D721Med (cell line): Measurements from ENCODE around the gene A1BG.

Experiments
- DNase-seq: peaks from one replicate; pipeline ENCODE4 v3.0.0; 2011; ENCODE audit warnings: low spot score; ENCODE audit not compliant: insufficient read length
- FAIRE-seq: peaks from 2 replicates; lab custom pipeline; 2011; peaks lifted over from hg19 to GRCh38; lab: Jason Lieb, UNC
- TF ChIP-seq, protein P1 (sequence below): IDR thresholded peaks from 2 replicates; pipeline ENCODE4 v1.5.1; 2012; ENCODE audit warnings: mild to moderate bottlenecking, control low read depth; ENCODE audit not compliant: insufficient read depth; ENCODE audit errors: missing control alignments

Gene A1BG

DNA sequence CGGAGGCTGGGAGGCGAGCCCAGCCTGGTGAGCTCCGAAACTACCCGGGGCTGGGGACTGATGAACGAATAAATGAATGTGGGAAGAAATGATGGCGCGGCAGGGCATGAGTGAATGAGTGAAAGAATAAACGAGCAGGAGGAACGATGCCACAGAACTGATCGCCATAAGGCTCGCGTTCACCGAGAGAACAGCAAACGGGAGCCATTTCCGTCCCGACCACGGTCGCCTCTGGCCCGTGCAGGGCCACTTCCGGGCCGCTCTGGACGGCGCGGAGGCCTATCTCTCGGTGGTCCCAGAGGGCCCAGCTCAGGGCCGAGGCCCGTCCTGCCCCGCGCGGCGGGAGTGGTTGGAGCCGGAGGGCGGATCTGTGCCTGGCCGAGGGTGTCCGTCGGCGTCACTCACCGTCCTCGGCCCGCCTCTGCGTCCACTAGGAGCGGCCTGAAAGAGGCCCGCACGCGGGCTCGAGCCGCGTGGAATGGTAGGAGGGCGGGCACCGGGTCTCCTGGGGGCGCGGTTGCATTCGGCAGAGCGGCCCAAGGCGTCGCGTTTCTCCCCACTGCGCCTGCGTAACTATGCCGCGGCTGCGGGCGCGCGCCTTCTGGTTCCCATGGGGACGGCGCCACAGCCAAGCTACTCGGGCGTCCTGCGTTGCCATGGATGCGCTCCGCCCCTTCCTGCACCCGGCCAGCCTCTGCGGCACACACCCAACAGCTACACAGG is 9.1 kb upstream of the A1BG start, which contains the start of gene ZNF497:
ZNF497 (minus strand) TSS at position 480 of the 723 bp plus-strand sequence. CDS start 5,116 bp downstream, outside the sequence.
- FAIRE-seq (no peak), DNase-seq (peak; percentile 81)
- TF ChIP-seq, protein P1, sequence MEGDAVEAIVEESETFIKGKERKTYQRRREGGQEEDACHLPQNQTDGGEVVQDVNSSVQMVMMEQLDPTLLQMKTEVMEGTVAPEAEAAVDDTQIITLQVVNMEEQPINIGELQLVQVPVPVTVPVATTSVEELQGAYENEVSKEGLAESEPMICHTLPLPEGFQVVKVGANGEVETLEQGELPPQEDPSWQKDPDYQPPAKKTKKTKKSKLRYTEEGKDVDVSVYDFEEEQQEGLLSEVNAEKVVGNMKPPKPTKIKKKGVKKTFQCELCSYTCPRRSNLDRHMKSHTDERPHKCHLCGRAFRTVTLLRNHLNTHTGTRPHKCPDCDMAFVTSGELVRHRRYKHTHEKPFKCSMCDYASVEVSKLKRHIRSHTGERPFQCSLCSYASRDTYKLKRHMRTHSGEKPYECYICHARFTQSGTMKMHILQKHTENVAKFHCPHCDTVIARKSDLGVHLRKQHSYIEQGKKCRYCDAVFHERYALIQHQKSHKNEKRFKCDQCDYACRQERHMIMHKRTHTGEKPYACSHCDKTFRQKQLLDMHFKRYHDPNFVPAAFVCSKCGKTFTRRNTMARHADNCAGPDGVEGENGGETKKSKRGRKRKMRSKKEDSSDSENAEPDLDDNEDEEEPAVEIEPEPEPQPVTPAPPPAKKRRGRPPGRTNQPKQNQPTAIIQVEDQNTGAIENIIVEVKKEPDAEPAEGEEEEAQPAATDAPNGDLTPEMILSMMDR = no peak

DNA sequence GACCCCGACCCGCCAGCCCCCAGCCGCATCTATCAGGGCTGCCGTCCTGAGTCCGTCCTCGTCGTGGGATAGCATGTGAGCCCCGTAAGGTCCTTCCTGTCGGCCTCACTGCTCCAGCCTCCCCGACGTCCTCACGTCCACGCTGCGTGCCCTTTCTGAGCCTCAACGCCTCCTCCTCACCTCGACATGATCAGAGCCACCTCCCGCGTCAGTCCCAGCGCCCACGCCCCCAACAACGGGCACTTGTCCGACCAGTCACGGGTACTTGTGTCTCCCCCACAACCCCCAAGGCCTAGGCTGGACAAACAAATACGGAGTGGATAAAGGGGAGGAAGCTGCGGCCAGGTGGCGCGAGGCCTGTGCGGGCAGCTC is 8.6 kb upstream of the A1BG start:
- TF ChIP-seq, protein P1 = no peak
- FAIRE-seq = no peak
- peak; percentile 50 for DNase-seq

DNA sequence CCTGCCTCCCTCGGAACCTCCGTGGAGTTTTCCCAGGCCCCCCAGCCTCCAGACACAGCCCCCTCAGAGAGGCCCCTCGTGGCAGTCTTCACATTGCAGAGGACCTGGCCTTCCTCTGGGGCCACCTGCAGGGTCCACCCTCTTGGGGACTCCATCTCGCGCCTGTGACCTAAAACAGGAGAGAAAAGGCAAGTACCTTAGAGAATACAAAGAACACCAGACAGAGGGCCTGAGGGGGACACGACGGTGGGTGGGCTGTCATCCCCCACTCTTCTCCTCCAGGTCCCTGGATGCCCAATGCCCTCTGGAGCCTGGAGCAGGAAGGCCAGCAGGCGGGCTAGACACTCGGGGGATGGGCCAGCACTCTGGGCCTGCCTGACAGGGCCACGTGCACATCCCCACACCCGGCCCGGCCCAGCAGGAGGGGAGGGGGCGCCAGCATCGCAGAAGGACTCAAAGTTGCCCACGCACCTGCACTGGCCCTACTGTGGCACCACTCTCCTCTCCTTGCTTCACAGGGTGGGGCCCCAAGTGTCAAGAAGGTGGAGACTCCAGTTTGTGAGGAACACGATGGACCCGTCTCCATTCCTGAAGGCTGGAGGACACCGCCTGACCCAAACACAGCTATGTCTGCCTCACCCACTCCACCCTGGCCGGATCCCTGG is 4.3 kb upstream of the A1BG start:
- no peak for DNase-seq

DNA sequence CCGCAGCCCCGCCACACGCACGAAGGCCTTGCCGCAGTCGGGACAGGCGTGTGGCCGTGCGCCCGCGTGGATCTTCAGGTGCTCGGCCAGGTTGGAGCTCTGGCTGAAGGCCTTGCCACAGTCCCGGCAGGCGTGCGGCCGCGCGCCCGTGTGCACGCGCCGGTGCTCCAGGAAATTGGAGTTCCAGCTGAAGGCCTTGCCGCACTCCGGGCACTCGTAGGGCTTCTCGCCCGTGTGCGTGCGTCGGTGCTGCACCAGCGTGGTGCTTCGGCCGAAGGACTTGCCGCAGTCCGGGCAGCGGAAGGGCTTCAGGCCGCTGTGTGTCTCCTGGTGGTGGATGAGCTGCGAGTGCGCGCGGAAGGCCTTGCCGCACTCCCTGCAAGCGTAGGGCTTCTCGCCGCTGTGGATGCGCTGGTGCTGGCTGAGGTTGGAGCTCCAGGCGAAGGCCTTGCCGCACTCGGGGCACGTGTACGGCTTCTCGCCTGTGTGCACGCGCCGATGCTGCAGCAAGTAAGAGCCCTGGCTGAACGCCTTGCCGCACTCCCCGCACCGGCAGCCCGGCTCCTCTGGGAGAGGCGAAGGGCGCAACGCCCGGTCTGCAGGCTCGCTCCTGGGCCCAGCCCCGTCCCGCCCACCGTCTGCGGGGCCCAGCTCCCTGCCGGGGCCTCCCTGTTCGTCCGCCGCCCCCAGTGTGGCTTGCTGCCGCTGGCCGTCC is 3.6 kb upstream of the A1BG start:
- FAIRE-seq = no peak
- DNase-seq = no peak
- TF ChIP-seq, protein P1 = no peak

More for the DNA sequence above, 4.3 kb upstream of the A1BG start:
- FAIRE-seq = no peak
- TF ChIP-seq, protein P1 = no peak

DNA sequence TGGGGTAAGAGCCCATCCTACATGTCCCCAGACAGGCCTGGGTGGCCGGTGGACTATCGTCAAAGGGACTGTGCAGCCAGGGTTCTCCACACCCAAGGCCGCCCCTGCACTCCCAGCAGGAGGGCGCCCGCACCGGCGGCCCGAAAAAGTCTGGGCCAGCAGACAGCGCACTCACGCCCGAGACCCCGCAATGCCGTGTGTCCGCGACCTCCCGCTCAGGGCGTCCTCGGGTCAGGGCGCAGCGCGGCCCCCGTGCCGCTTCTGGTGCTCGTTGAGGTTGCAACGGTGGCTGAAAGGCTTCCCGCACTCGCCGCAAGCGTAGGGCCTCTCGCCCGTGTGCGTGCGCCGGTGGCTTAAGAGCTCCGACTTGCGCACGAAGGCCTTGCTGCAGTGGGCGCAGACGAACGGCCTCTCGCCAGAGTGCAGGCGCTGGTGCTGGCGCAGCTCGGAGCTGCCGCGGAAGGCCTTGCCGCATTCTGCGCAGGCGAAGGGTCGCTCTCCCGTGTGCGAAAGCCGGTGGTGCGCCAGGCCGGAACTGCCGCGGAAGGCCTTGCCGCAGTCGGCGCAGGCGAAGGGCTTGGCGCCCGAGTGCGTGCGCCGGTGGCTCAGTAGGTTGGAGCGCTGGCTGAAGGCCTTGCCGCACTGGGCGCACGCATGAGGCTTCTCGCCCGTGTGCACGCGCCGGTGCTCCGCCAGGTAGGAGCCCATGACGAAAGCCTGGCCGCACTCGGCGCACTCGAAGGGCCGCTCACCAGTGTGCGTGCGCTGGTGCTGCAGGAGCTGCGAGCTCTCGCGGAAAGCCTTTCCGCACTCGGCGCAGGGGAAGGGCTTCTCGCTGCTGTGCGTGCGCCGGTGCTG is 2.8 kb upstream of the A1BG start:
- TF ChIP-seq, protein P1 = no peak
- DNase-seq (no peak), FAIRE-seq (no peak)

DNA sequence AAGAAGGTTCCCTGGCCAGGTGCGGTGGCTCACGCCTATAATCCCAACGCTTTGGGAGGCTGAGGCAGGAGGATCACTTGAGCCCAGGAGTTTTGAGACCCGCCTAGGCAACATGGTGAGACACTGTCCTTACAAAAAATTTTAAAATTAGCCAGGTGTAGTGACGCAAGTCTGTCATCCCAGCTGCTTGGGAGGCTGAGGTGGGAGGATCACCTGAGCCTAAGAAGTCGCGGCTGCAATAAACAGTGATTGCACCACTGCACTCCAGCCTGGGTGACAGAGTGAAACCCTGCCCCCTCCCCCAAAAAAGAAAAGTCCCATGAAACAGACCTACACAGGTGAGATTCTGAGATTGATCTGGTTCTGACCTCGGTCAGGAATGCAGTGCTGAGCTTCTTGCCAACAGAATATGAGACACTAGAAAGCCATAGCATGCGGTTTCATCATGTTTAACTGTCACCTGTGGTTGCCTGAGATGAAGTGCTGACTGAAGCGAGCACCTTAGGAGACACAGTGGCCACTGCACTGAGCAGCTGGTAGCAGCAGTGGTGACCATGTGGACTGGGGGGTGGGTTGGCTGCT is 2.0 kb upstream of the A1BG start:
- DNase-seq = no peak
- TF ChIP-seq, protein P1 = no peak
- no peak for FAIRE-seq
